Inflammatory macrophage treated with lipopolysaccharide for 1 hour (primary cell): Measurements from ENCODE around the gene KRTAP3-2.
"Not testable (repeated sequence)": the region's sequence is repeated elsewhere in the genome, so short reads cannot be mapped to it uniquely, and the experiment has no call there.

Source experiments
- DNase-seq, 2 donors: peaks; one replicate each; pipeline ENCODE4 v3.0.0-alpha.2; 2020 to 2022

KRTAP3-2 gene

DNA sequence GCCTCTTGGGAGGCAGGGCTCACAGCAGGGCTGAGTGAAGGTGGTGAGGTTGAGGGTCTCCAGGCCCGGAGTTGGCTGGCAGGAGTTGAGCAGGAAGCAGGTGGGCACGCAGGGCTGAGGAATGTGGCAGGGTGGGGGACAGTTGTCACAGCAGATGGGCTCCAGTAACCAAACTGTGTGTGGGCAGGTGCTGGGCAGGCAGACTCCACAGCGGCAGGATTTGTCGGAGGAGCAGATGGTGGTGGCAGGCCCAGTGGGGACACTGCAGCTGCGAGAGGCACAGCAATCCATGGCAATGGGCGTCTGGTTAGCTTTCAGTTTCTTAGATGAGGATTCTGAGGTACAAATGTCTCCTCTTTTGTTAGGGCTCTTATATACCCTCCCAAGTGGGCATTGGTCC is at the start of gene KRTAP3-2:
Gene KRTAP3-2 (minus strand): TSS at position 344 of the 400 bp plus-strand sequence. CDS start 53 bp downstream, at position 291.
- DNase-seq = not testable (repeated sequence)

DNA sequence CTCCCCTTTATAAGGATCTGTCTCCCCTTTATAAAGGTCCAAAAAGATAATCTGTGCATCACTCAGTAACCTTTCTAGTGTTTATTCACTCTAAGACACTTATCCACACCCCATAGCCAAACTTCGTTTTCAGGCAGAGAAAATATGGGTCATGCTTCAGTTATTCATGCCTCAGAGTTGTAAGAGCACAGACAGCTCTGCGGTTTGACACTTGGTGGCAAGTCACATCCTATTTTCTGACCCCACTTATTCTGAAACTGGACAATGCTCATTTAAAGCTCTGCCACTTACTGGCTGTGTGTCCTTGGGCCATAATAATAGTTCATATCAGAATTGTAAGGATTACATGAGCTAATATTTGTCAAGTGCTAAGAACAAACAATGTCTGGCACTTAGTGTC is 49.4 kb upstream of the KRTAP3-2 start:
- no peak for DNase-seq

DNA sequence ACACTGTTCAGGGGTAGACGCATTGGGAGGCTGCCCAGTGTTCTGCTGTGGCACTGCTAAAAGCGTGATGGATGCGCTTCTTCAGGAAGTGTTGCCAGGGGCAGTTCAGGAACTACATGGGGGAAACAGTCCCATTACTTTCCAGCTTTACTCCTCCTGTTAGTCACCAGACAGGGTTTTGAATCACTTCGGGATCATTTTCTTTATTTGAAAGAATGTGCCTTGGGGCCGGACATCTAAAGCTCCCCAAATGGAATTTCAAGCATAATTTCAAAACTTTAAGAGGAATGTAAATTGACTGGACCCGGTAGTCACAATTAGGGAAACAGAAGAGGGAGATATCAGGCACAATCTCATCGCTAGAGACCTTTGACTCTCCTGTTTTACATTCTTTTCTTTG is 48.7 kb upstream of the KRTAP3-2 start:
- no peak for DNase-seq

DNA sequence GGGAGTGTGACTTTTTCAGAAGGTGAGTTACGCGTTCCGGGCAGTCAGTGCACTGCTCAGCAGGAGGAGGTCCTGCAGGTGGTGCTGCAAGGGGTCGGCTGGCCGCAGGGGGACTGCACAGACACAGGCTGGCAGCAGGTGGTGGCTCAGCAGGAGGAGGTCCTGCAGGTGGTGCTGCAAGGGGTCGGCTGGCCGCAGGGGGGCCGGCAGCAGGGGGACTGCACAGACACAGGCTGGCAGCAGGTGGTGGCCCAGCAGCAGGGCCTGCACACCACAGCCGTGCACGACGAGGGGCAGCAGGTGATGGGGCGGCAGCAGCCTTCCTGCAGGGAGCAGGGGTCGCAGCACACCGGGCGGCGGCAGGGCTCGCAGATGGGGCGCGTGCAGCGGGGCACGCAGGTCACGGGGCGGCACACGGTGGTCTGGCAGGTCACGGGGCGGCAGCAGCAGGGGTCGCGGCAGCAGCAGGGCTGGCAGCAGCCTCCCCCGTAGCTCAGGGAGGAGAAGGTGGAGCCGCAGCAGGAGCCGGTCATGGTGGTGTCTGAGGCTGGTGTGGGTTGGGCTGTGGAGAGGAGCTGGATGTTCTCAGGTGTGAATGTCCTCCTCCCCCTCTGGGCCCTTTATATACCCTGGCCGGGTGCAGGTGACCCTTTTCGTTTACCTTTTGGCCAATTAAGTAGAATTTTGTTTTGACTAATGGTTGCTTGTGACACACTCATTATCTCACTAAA is 47.2 kb upstream of the KRTAP3-2 start, which contains the start of gene KRTAP2-1:
Gene KRTAP2-1 (minus strand): TSS at position 582 of the 731 bp plus-strand sequence. CDS start 49 bp downstream, at position 533.
- DNase-seq = not testable (repeated sequence)

DNA sequence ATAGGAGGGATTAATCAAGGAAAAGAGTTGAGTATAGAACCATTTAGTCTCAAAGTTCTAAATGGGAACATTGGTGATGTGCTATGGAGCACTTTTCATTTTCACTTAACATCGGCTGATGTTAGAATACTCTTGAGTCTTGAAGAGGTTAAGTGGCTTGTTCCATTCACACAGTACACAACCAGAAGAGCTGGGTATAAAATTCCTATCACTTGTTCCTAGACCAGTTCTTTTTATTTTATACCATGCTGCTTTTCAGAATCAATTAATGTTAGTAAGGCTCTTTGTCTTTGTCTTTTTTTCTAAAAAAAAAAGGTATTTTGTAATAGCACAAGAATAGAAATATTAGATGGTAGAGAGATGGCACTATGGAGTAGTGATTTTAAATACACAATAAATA is 43.2 kb upstream of the KRTAP3-2 start:
- DNase-seq = no peak

DNA sequence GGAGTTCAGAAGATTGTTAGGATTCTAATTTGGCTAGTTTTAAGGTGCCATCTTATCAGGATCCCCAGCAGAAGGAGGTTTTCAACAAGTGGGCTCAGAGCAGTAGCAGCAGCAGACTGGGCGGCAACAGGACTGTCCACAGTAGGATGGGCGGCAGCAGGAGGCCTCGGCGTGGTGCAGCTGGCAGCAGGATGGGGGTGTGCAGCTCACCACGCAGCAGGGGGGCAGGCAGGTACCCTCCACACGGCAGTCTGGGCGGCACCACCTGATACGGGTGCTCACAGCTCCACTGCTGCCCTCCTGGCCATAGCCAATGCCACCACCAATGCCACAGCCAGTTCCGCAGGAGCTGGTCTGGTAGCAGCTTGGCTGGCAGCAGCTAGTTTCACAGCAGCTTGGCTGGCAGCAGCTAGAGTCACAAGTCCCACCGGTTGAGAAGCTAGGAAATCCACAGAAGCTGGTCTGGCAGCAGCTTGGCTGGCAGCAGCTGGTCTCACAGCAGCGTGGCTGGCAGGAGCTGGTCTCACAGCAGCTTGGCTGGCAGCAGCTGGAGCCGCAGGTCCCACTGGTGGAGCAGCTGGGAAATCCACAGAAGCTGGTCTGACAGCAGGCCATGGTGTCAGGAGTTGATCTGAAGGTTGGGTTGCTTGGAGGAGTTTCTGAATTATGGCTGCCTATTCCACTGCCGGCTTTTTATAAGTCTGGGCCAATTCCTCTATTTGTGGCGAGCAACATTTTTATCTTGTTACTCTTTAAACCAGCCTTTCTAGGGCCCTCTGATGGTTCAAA is 41.3 kb upstream of the KRTAP3-2 start, which contains the start of gene KRTAP1-1:
Gene KRTAP1-1 (minus strand): TSS at position 668 of the 789 bp plus-strand sequence. CDS start 53 bp downstream, at position 615.
- not testable (repeated sequence) for DNase-seq

DNA sequence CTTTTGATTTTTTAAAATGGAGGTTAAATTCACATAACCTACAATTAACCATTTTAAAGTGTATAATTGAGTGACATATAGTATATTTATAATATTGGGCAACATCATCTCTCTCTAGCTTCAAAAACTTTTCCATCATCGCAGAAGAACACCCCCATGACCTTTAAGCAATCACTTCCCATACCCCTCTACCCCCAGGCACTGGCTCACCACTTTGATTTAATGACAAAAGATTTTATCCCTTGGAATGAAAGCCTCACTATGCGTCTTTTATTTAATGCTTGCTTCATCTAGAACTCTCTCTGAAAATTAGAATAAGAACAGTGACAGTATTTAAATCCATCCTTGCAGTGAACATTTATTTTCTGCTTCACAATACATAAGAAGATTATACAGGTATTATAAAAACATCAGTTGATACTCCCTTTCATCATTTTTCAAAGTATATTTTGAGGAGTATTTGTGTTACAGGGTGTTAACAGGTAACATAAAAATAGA is 38.2 kb upstream of the KRTAP3-2 start:
- DNase-seq = no peak

DNA sequence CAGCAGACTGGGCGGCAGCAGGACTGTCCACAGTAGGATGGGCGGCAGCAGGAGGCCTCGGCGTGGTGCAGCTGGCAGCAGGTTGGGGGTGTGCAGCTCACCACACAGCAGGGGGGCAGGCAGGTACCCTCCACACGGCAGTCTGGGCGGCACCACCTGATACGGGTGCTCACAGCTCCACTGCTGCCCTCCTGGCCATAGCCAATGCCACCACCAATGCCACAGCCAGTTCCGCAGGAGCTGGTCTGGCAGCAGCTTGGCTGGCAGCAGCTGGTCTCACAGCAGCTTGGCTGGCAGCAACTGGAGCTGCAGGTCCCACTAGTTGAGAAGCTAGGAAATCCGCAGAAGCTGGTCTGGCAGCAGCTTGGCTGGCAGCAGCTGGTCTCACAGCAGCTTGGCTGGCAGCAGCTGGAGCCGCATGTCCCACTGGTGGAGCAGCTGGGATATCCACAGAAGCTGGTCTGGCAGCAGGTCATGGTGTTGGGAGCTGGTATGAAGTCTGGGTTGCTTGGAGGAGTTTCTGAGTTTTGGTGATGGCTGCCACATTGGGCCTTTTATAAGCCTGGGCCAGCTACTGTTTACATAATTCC is 34.7 kb upstream of the KRTAP3-2 start, which contains the start of gene KRTAP1-3:
Gene KRTAP1-3 (minus strand): TSS at position 529 of the 590 bp plus-strand sequence. CDS start 53 bp downstream, at position 476.
- not testable (repeated sequence) for DNase-seq

DNA sequence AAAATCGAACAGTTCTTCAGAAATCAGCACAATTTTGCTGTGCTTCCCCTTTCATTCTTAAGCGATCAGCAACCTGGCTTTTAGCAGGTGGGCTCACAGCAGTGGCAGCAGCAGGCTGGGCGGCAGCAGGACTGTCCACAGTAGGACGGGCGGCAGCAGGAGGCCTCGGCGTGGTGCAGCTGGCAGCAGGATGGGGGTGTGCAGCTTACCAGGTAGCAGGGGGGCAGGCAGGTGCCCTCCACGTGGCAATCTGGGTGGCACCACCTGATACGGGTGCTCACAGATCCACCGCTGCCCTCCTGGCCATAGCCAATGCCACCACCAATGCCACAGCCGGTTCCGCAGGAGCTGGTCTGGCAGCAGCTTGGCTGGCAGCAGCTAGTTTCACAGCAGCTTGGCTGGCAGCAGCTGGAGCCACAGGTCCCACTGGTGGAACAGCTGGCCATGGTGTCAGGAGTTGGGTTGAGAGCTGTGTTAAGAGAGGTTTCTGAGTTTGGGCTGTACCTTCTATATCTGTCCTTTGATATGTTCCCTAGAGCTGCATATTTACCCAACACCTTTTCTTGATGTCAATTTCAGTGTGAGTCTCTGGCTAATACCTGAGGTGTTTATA is 30.0 kb upstream of the KRTAP3-2 start, which contains the start of gene KRTAP1-4:
Gene KRTAP1-4 (minus strand): TSS at position 563 of the 613 bp plus-strand sequence. CDS start 117 bp downstream, at position 446.
- no peak for DNase-seq

DNA sequence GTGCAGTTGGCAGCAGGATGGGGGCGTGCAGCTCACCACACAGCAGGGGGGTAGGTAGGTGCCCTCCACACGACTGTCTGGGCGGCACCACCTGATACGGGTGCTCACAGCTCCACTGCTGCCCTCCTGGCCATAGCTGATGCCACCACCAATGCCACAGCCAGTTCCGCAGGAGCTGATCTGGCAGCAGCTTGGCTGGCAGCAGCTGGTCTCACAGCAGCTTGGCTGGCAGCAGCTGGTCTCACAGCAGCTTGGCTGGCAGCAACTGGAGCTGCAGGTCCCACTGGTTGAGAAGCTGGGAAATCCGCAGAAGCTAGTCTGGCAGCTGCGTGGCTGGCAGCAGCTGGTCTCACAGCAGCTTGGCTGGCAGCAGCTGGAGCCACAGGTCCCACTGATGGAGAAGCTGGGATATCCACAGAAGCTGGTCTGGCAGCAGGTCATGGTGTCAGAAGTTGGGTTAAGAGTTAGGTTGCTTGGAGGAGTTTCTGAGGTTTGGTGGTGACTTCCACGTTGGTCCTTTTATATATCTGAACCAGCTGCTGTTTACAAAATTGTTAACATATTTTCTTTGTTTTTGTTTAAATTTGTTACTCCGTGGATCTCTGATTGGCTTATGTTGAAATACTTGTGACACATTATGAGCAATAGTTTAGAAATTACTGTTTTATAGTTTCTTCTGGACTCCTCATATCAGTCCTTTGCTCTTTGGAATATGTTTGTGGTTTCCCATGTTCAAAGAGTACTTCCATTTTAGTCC is 27.2 kb upstream of the KRTAP3-2 start, which contains the start of gene KRTAP1-5:
Gene KRTAP1-5 (minus strand): TSS at position 494 of the 757 bp plus-strand sequence. CDS start 53 bp downstream, at position 441.
- DNase-seq = no peak

DNA sequence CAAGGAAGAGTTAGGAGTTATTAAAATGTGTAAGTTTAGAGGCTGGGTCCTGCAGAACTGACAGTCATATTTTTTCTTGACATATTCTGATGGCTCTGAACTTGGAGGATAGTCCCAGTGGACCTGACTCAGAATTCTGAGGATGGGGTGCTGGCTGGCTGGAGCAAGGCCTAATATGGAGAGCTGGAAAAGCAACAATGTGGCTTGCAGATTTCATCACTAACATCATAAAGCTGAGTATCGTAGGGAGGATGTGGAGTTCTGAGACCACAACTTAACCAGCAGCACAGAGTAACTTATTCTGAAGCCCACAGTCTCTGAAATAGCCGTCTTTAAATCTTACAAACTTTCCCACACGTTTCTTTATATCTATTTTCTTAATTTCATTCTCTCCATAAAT is 25.0 kb upstream of the KRTAP3-2 start:
- DNase-seq = no peak

DNA sequence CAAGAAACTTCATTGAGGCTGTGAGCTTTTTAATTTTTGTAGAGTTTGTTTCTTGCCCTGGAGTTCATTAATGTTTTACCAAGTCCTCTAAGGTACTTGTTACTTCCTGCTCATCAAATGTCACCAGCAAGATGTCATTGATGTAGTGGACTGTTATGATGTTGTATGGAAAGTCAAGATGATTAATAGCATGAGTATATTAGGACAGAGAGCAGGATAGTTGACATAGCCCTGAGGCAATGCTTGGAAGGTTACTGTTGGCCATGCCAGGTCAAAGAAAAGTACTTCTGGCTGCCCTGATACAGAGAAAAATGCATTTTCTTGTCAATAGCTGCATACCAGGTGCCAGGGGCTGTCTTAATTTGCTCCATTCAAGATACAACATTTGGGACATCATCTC is 20.6 kb upstream of the KRTAP3-2 start:
- no peak for DNase-seq

DNA sequence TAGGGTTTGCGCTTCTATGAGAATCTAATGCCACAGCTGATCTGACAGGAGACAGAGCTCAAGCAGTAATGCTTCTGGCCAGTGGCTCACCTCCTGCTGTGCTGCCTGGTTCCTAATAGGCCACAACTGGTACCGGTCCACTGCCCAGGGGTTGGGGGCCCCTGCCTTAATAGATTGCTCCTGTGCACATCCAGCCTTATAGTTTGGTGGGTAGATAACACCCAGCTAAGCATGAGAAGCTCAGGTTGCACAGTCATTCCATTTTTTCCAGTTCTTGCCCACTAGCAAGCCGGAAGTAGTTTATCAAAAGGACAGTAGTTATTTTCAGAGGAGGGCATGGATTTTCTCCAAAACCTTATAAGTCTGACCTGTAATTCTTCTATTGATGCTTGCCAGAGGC is 19.7 kb upstream of the KRTAP3-2 start:
- no peak for DNase-seq

DNA sequence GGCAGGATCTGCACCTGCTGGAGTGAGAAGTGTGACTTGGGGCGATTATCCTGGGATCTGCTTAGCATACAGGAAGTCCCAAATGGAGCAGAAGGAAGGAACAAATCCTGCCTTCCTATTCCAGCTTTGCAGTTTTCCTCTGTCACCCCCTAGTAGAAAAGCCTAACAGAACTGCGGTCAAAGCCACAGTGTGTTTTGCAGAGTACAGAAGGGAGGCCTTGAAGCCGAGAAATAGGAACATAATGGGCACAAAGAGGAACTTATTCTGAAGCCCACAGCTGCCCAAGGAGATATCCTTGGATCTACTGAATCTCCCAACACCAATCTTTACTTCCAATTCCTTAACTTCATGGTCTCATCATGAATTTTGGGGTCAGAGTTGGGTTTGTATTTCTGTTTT is 18.8 kb upstream of the KRTAP3-2 start:
- no peak for DNase-seq

DNA sequence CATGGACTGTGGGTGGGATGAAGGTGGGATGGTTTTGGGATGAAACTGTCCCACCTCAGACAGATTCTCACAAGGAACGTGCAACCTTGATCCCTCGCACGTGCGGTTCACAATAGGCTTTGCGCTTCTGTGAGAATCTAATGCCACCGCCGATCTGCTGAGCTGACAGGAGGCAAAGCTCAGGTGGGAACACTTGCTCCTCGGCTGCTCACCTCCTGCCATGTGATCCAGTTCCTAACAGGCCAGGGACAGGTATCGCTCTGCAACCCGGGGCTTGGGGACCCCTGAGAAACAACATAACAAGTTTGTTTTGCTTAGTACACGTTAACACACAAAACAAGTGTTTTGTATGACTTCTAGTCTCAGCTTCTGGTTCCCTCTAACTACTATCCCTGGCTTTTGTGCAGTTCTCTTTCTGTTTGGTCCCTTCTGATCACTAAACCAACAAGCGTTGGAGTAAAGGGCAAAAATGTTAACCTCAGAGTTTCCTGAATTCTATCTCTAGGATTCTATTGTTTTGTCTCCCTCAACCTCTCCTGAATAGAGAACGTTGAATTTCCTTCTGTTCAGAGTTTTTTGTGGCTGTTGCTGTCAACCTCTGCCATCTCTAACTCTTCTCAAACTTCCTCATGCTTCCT is 17.0 kb upstream of the KRTAP3-2 start:
- DNase-seq = no peak

DNA sequence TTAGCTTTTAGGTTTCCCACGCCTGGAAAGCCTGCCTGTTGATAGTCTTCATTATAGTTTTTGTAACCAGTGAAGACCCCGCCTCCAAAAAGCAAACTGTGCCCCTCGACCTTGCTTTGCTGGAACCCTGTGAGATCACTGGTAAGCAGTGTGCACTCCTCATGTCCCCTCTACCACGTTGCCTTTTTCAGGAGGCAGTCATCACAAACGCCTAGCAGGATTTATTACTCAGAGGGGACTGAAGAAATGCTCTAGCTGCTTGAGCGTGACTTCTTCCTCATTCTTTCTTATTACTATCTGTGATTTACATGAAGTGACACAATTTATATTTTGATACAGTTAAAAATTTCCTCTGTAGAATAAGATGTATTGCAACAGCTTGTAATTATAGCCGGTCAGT is 15.7 kb upstream of the KRTAP3-2 start:
- DNase-seq = no peak

DNA sequence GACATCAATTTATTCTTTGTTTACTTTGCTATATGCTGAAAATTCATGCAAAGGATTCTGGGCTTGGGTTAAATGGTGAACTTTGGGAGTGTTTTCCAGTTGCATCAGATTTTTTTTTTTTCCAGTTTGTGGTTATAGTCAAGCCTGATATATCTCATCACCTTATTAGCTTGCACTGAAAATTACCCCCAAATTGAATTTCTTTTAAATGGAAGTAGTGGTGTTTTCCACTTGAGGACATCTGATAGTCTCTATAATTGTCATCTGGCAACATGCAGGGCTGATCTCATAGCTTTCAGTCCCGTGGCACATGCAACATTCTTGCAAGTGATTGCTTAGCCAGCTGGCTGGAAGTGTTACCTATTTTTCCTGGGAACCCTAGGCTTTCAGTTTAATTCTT is 13.9 kb upstream of the KRTAP3-2 start:
- DNase-seq = no peak

DNA sequence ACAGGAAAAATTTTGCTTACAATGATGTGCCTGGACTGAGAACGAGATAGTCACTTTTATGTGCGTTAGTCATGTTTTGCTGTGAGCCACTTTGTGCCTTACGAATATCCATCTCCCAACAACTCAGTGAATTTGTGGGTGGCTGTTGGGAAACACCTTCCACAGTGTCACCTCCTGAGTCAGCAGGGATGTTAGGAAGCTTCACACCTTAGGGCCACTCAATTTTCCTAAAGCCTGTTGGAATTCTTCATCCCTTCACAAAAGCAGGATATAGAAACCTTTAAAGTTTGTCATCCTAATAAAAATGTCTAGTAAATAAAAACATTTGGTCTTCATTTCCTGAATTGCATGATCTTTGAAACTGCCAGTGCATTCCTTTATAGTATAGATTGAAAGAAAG is 13.5 kb upstream of the KRTAP3-2 start:
- no peak for DNase-seq

DNA sequence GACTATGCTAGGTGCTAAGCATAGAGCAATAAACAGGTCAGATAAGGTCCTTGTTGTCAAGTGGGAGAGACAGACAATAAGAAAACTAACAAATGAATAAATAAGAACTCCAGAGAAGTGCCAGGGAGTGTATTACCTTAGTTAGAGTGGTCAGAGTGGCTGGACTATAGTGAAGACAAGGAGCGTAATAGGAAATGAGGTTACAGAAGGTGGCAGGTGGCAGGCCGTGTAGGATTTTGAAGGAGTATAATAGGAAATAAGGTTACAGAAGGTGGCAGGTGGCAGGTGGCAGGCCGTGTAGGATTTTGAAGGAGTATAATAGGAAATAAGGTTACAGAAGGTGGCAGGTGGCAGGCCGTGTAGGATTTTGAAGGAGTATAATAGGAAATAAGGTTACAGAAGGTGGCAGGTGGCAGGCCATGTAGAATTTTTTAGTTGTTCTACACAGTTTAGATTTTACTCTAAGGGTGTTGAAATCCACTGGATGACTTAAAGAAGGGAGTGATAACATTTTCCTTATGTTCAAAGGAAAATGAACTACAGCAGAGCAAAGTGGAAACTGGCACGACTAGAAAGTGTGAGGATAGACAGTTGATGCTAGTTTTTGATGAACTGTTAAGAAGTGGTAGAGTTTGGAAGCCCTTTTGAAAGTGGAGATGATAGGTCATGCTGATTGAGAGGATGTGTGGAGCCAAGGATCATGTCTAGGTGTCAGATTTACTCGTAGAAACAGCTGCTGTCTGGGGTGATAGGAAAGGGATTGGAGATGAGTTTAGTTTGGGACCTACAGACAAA is 12.8 kb upstream of the KRTAP3-2 start:
- no peak for DNase-seq

DNA sequence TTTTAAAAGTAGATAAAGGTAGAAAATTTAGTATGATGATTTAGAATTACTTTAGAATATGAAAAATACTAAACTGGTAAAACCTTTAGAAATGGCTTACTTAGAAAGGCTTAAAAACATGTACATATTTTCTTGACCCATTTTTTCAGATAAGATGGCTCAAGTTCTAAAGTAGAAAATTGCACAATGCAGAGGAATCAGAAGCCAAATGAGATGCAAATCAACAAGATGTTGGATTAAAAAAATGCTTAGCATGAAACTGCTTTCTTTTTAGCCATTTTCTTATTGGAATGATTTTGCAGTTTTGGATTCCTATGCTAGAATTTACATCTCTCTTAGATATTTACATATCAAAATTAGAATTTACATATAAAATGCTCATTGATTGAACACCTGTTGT is 10.7 kb upstream of the KRTAP3-2 start:
- no peak for DNase-seq
